K562 (cell line): ENCODE data around the gene GPR15. TPM values are rescaled to one million over a fixed set of nuclear protein-coding genes. Genes with fewer than 3 reads are reported as not detected.

ENCODE experiments used
- ATAC-seq: fragments of 200-7000 bp; cut with Tn5 transposase; 3 replicates; pipeline ENCODE4 v1.9.1; 2020; ENCODE audit warnings: moderate library complexity
- BruUV-seq: library from RNA; stranded (reverse); fragments of 400-500 nt; replicated peaks from 2 replicates; lab custom pipeline; 2021; lab: Mats Ljungman, UMichigan
- CTCF ChIA-PET: fragments of 300-600 bp; formaldehyde crosslinking; extraction: SDS; loops from one replicate; lab custom pipeline; 2021; ENCODE audit warnings: low intra/inter-chr PET ratio; lab: Yijun Ruan, JAX
- POLR2A ChIA-PET: fragments of 300-600, 350-650 bp; sonication (Branson Sonifier 250); formaldehyde crosslinking; extraction: SDS; loops from one replicate; lab custom pipeline; 2021; ENCODE audit warnings: antibody characterized with exemption, inconsistent platforms; lab: Yijun Ruan, JAX
- DNase-seq, 4 experiments: peaks; one replicate each; pipeline versions ENCODE4 v3.0.0 to v3.0.0-alpha.2; 2011 to 2018; ENCODE audit warnings: low spot score in 3 of 4, mixed read lengths in 3 of 4; ENCODE audit errors: extremely low read depth in 1 of 4
- FAIRE-seq: peaks from 2 replicates; lab custom pipeline; 2011; peaks lifted over from hg19 to GRCh38; lab: Jason Lieb, UNC
- H2AFZ ChIP-seq: 2 replicates; pipeline ENCODE4 v1.6.0; 2011; ENCODE audit warnings: low read depth, low read length, control low read depth, inconsistent platforms
- H3K27ac ChIP-seq: fragments of 200-600 bp; 3 replicates; pipeline ENCODE4 v1.8.0; 2011; ENCODE audit warnings: low read depth, mild to moderate bottlenecking, control low read depth, inconsistent platforms, low read length, moderate library complexity, mixed read lengths; ENCODE audit errors: extremely low read depth
- H3K27me3 ChIP-seq, 2 experiments: fragments of 300-600 bp in 1 of 2; 2 replicates in 1 of 2; 3 replicates in 1 of 2; pipeline versions ENCODE4 v1.6.0 to v1.8.0; 2011; ENCODE audit warnings: inconsistent platforms in 2 of 2, low read length in 2 of 2, mild to moderate bottlenecking in 1 of 2, mixed read lengths in 1 of 2, moderate library complexity in 1 of 2; ENCODE audit not compliant: control insufficient read depth in 2 of 2, insufficient read depth in 2 of 2
- H3K36me3 ChIP-seq: fragments of 300-600 bp; 3 replicates; pipeline ENCODE4 v1.8.0; 2011; ENCODE audit warnings: mild to moderate bottlenecking, low read length, inconsistent platforms; ENCODE audit not compliant: control insufficient read depth, insufficient read depth
- H3K4me1 ChIP-seq, 2 experiments: fragments of 200-600 bp in 1 of 2; replicated peaks in 1 of 2; 2 replicates in 1 of 2; 3 replicates in 1 of 2; pipeline versions ENCODE4 v1.5.1 to v1.8.0; 2011; ENCODE audit warnings: inconsistent platforms in 2 of 2, low read length in 2 of 2, mild to moderate bottlenecking in 1 of 2, mixed read lengths in 1 of 2, moderate library complexity in 1 of 2; ENCODE audit not compliant: control insufficient read depth in 2 of 2, insufficient read depth in 2 of 2
- H3K4me2 ChIP-seq: 2 replicates; pipeline ENCODE4 v1.6.1; 2011; ENCODE audit warnings: low read length, control low read depth, inconsistent platforms, mixed read lengths; ENCODE audit not compliant: insufficient read depth
- H3K4me3 ChIP-seq: fragments of 200-600 bp; sonication (generic), shearing (Covaris generic); 2 replicates; pipeline ENCODE4 v1.5.1; 2016; ENCODE audit warnings: control low read depth, inconsistent platforms
- H3K79me2 ChIP-seq: fragments of 200-600 bp; 3 replicates; pipeline ENCODE4 v1.8.0; 2011; ENCODE audit warnings: low read length, inconsistent platforms; ENCODE audit not compliant: control insufficient read depth, insufficient read depth
- H3K9ac ChIP-seq, 2 experiments: 2 replicates each; pipeline versions ENCODE4 v1.6.0 to v1.6.1; 2011; ENCODE audit warnings: low read depth in 2 of 2, low read length in 2 of 2, control low read depth in 1 of 2, inconsistent platforms in 1 of 2, mild to moderate bottlenecking in 1 of 2, mixed read lengths in 1 of 2; ENCODE audit not compliant: insufficient read depth in 1 of 2
- H3K9me1 ChIP-seq: one replicate; pipeline ENCODE4 v1.6.0; 2011; ENCODE audit warnings: inconsistent platforms, mild to moderate bottlenecking, low read length, moderate library complexity; ENCODE audit not compliant: control insufficient read depth, insufficient read depth
- H3K9me3 ChIP-seq: replicated peaks from 2 replicates; pipeline ENCODE4 v1.5.1; 2011; ENCODE audit warnings: low read depth, low read length, inconsistent platforms; ENCODE audit not compliant: control insufficient read depth, insufficient read depth
- H4K20me1 ChIP-seq: replicated peaks from 2 replicates; pipeline ENCODE4 v1.6.1; 2011; ENCODE audit warnings: low read length, inconsistent platforms, mixed read lengths; ENCODE audit not compliant: control insufficient read depth, insufficient read depth
- HSF4 ChIP-seq: fragments of 250-450 bp; sonication (Bioruptor Pico); IDR thresholded peaks from 2 replicates; pipeline ENCODE4 v2.1.2; 2022; ENCODE audit warnings: mild to moderate bottlenecking, moderate library complexity, borderline replicate concordance
- MNT ChIP-seq, 2 experiments: fragments of 450-650 bp; conservative IDR thresholded peaks; 2 replicates each; pipeline ENCODE4 v1.6.1; 2017; ENCODE audit warnings: mild to moderate bottlenecking in 2 of 2, moderate library complexity in 2 of 2
- OTX1 ChIP-seq: fragments of 450-650 bp; formaldehyde crosslinking; IDR thresholded peaks from 2 replicates; pipeline ENCODE4 v1.4.0; 2022; ENCODE audit warnings: mild to moderate bottlenecking
- PHF20 ChIP-seq: fragments of 450-650 bp; IDR thresholded peaks from 2 replicates; pipeline ENCODE4 v1.6.1; 2018; ENCODE audit not compliant: partially characterized antibody
- TBP ChIP-seq: optimal IDR thresholded peaks from 2 replicates; pipeline ENCODE3; 2011; ENCODE audit warnings: low read depth, low read length, improper control_type of control experiment
- ZNF436 ChIP-seq: fragments of 250-450, 450-650 bp; sonication (Bioruptor Pico); formaldehyde crosslinking; IDR thresholded peaks from 2 replicates; pipeline ENCODE4 v1.7.0; 2020; ENCODE audit warnings: mild to moderate bottlenecking
- ZNF583 ChIP-seq: fragments of 250-450 bp; sonication (Bioruptor Pico); IDR thresholded peaks from 2 replicates; pipeline ENCODE4 v1.4.0; 2020
- WGBS: fragments of 100-300 bp; shearing (Covaris generic); methylation state at CpG from one replicate; pipeline ENCODE4 v1.1.6; 2016; ENCODE audit warnings: low coverage, mixed read lengths; ENCODE audit not compliant: insufficient coverage; ENCODE audit errors: missing lambda C conversion rate; 5-methylcytosine and 5-hydroxymethylcytosine counted together
- in situ Hi-C: fragments of 300-500 bp; cut with MboI; formaldehyde crosslinking; loops from 4 replicates; pipeline ENCODE4 v1.15.0; 2018; ENCODE audit warnings: inconsistent platforms, mixed read lengths
- intact Hi-C: fragments of 100-400 bp; cut with micrococcal nuclease; formaldehyde crosslinking; loops from 2 replicates; pipeline ENCODE4 v1.14.2; 2022
- polyA plus RNA-seq, 8 experiments: library from polyadenylated mRNA; depleted of rRNA in 4 of 8; stranded (reverse) in 5 of 8; unstranded in 3 of 8; fragments of >200 nt; fragmentation: Nextera tagmentation in 2 of 8; fragmentation: Illumina TruSeq in 1 of 8; extraction: Ambion mirVana in 2 of 8; extraction: Trizol in 1 of 8; gene quantifications; 2 replicates each; pipeline versions ENCODE4 v1.2.1 to v1.2.3, GENCODE V29; 2011 to 2014; ENCODE audit warnings: inconsistent platforms in 1 of 8, missing spikeins in 1 of 8
- total RNA-seq, 7 experiments: library from RNA; depleted of rRNA in 6 of 7; stranded (reverse); fragments of >200 nt in 6 of 7; fragmentation: Illumina TruSeq in 2 of 7; extraction: Trizol in 2 of 7; gene quantifications; 2 replicates each; pipeline versions ENCODE4 v1.2.1 to v1.2.3, GENCODE V29; 2011 to 2021; ENCODE audit warnings: low replicate concordance in 1 of 7

GPR15 gene
- total and polyA plus RNA-seq, 9 of the 15 experiments (the other 6 are each of a cell fraction or from before 2014, with no cell fraction given), result 0.13 TPM; not detected in 8

GRCh38 chr3:98568402-98568801 lies 36.6 kb downstream of the GPR15 start:
- in situ Hi-C loops, result no loop called here
- no peaks in the 10 kb centered on the region for H3K9me1 ChIP-seq
- FAIRE-seq (no peak), ATAC-seq (no peak)
- H3K27me3 ChIP-seq, result no peaks in the 10 kb centered on the region
- H3K36me3 ChIP-seq, result no peaks in the 10 kb centered on the region
- 0 out of 2 replicates have a peak overlapping the region, but pooled peaks have one; percentile 32 for H2AFZ ChIP-seq
- H3K4me3 ChIP-seq, result no peak overlapping the region
- no peaks in the 10 kb centered on the region for H3K79me2 ChIP-seq
- H3K9me3 ChIP-seq, result no peaks in the 10 kb centered on the region
- TF ChIP-seq HSF4, result no peak
- no peak for TF ChIP-seq PHF20
- no peak for TF ChIP-seq TBP
- TF ChIP-seq ZNF436 (CRISPR knock-in tag), result no peak
- no peak for TF ChIP-seq MNT (conservative IDR thresholded peaks at IDR 0.05)
- TF ChIP-seq ZNF583, result no peak
- no peak for TF ChIP-seq OTX1 (CRISPR knock-in tag)
- TF ChIP-seq, all 486 proteins: peak for 0
- ChIA-PET POLR2A (no interaction called here), CTCF (no interaction called here)
- H3K9ac ChIP-seq, result no peak overlapping the region
- no peak overlapping the region for H3K4me2 ChIP-seq
- no peak overlapping the region for H3K27ac ChIP-seq
- no peaks in the 10 kb centered on the region for H3K4me1 ChIP-seq
- intact Hi-C loops, result no loop called here
- DNase-seq, result no peak
- 37% methylated on average over 3 of the region's 3 CpGs for WGBS
- no peaks in the 10 kb centered on the region for H4K20me1 ChIP-seq
- no TSS peak for BruUV-seq
